GM18868 (cell line): Measurements from ENCODE around the gene DNAJB2.
"Not testable (repeated sequence)": the region's sequence is repeated elsewhere in the genome, so short reads cannot be mapped to it uniquely, and the experiment has no call there.

ENCODE experiments used
- ATAC-seq: cut with Tn5 transposase; IDR thresholded peaks from one replicate; pipeline ENCODE4 v1.9.1; 2021; ENCODE audit warnings: mild to moderate bottlenecking, moderate library complexity; ENCODE audit not compliant: unreplicated experiment

The DNAJB2 gene

GRCh38 chr2:219254590-219255201 lies 24.5 kb upstream of the DNAJB2 start:
- ATAC-seq, result peak; percentile 35

GRCh38 chr2:219258942-219259341 lies 20.2 kb upstream of the DNAJB2 start:
- ATAC-seq, result not testable (repeated sequence)

- ATAC-seq, result no peak
Measured at GRCh38 chr2:219261024-219261855, 17.9 kb upstream of the DNAJB2 start.

DNA sequence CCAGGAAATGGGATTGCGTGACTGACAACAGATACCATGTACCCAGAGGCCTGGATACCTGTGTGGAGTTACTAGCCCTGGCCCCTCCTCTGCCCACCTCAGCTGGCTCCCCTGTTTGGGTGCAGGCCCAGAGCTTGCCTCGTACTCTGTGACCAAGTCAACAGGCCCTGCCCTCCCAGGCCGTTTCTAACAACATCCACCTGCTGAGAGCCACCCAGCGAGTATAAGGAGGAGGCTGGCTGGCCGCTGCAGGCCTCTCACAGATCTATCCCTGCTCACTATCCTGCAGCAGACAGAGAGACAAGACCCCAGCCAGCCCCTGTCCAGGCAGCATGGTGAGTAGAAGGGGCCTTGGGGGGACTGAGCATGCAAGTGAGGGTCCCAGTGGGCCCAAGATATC lies 12.9 kb upstream of the DNAJB2 start:
- no peak for ATAC-seq

DNA sequence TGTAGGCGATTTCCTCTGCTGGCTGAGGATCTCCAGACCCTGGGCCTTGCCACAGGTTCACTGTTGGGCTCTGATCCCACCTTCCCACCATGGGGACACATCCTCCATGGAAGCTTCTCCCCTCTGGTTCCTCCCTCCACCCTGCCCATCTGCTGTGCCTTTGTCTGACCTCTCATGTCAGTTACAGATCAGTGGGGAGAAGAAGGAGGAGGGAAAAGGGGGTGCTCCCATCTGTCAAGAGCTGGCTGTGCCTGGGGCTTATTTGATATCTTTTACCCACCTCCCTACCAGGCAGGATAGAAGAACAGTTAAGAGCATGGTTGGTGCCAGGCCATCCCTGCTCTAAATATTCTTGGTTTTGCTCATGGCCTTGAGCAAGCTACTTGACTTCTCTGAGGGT lies 12.3 kb upstream of the DNAJB2 start:
- no peak for ATAC-seq

DNA sequence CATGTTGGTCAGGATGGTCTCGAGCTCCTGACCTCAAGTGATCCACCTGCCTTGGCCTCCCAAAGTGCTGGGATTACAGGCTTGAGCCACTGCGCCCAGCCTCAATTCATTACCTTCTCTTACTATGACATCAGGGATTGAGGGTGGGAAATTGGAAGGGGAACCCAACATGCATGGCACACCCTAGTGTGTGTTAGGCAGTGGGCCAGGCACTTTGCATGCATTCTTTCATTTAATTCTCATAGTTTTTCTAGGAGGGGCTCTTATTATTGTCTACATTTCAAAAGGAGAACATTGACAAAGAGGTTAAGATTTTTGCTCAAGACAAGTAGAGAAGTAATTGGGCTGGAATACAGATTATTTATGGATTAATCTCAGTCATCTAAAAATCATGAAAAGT lies 10.9 kb upstream of the DNAJB2 start:
- no peak for ATAC-seq

- ATAC-seq, result no peak
Measured at GRCh38 chr2:219269362-219270054, 9.7 kb upstream of the DNAJB2 start.

DNA sequence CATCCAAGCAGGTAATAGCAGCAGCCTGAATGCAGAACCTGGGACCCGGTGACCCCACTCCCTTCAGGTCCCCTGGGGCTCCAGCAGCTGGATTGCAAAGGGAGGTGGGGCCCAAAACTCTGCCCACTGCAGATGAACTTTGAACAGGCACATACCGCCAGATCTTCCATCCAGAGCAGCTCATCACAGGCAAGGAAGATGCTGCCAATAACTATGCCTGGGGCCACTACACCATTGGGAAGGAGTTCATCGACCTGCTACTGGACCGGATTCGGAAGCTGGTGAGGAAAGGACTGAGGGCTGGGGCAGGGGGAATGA lies 9.2 kb upstream of the DNAJB2 start:
- ATAC-seq, result no peak

DNA sequence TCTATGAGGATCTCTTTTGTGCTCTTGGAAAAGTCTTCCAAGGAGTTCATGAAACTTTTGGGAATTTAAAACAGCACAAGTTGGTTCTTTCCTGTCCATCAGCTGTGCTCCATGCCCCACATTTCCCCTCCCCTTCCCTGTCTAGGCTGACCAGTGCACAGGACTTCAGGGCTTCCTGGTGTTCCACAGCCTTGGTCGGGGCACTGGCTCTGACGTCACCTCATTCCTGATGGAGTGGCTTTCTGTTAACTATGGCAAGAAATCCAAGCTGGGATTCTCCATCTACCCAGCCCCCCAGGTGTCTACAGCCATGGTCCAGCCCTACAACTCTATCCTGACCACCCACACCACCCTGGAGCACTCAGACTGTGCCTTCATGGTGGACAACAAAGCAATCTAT lies 8.1 kb upstream of the DNAJB2 start:
- no peak for ATAC-seq

- ATAC-seq, result no peak
Measured at GRCh38 chr2:219272356-219272755, 6.8 kb upstream of the DNAJB2 start.

- no peak for ATAC-seq
Measured at GRCh38 chr2:219272995-219273394, 6.2 kb upstream of the DNAJB2 start.

- ATAC-seq, result no peak
Measured at GRCh38 chr2:219273937-219274336, 5.2 kb upstream of the DNAJB2 start.

DNA sequence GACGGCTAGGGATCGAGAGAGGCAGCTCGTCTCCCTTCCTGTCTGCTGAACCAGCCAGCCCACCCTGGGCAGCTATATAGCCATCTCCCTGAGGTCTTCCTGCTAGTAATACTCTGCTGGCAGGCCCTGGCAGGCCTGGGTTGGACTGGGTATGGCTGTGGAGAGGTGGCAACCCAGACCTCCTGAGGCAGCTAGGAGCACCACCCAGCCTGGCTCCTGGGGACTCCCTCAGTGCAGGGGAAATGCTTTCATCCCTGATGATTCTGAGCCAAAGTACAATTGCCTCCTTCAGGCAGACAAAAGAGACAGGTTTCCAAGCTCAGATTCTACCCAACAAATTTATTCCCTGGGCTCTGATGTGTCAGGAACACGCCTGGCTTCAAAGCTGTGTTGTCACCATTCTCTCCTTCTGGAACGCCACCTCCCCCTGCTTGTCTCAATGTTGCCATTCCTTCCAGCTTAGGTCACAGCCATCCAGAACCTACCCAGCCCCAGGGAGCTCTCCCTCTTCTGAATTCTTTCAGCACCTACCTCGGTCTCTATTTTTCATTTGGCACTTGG lies 4.7 kb upstream of the DNAJB2 start:
- ATAC-seq, result no peak

GRCh38 chr2:219277703-219278654 lies 1.2 kb upstream of the DNAJB2 start:
- peak; percentile 24 for ATAC-seq

DNA sequence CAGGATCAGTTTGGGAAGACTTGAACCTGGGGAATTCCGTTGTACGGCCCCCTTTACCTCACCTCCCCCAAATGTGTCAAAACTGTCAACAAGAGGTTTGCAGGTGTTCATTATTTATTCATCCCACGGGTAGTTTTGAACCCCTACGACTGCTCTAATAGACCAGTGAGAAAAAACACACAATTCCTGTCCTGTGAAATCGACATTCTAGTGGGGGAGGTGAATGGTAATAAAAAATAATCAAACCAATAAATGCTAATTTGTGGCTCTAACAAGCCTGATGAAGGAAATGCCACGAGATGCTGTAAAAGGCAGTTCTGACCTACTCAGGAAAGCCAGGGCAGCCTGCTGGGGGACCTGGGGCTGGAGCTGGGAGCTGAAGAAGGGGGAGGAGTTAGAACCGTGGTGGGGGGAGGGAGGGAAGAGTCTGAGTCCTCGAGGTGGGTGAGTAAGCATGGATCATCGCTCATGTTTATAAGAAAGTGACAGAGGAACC lies 463 bp upstream of the DNAJB2 start:
- no peak for ATAC-seq

DNA sequence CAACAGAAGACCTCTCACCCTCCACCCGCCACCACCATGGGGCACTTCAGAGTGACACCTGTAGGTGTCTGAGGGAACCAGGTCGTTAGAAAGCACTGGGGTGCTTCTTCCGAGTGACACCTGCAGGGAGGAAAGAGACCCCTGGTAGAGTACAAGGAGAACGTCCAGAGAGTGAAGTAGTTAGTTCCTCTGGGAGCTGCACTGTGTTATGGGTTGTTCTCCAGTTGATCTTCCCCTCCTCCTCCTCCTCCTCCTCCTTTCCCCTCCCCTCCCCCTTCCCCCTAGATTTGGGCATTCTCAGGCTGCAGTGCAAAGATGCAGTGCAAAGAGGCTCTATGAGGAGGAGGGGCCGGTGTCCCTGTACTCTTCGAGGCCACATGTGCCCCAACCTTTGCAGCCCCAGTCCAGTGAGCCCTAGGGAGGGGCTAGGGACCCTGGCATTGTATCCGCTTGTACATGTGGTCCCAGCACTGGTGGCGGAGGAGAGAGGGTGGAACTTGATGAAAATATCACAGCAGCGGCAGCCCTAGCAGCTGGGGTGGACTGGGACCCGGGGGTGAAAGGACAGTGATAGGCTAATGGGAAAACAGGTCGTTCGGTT lies 850 bp downstream of the DNAJB2 start:
- no peak for ATAC-seq

- no peak for ATAC-seq
Measured at GRCh38 chr2:219280651-219281050, 1.5 kb downstream of the DNAJB2 start.

- no peak for ATAC-seq
Measured at GRCh38 chr2:219281588-219281987, 2.4 kb downstream of the DNAJB2 start.

GRCh38 chr2:219282375-219282774 lies 3.2 kb downstream of the DNAJB2 start:
- no peak for ATAC-seq

GRCh38 chr2:219282943-219283581 lies 3.9 kb downstream of the DNAJB2 start:
- ATAC-seq, result no peak
